WTC11 (cell line): Measurements from ENCODE around the gene COBL. TPM values are rescaled to one million over a fixed set of nuclear protein-coding genes. Genes with fewer than 3 reads are reported as not detected.

Experiments used
- ATAC-seq: fragments of 200-7000 bp; cut with Tn5 transposase; 2 replicates; pipeline ENCODE4 v1.10.0; 2021; ENCODE audit warnings: mild to moderate bottlenecking, moderate library complexity
- CTCF ChIA-PET: fragments of 300-600 bp; sonication (Branson Sonifier 250); formaldehyde crosslinking; loops from one replicate; lab custom pipeline; 2021; ENCODE audit warnings: antibody characterized with exemption; lab: Charles Lee
- POLR2A ChIA-PET: fragments of 350-600 bp; sonication (Branson Sonifier 250); formaldehyde crosslinking; loops from one replicate; lab custom pipeline; 2021; ENCODE audit warnings: antibody characterized with exemption; lab: Charles Lee
- DNase-seq: peaks from one replicate; pipeline ENCODE4 v3.0.0; 2021; ENCODE audit warnings: low spot score
- H3K27ac Mint-ChIP-seq: 2 replicates; pipeline ENCODE4 v1.8.0; 2021; ENCODE audit warnings: mixed read lengths
- H3K27me3 Mint-ChIP-seq: 2 replicates; pipeline ENCODE4 v1.8.0; 2021; ENCODE audit warnings: low read depth, mild to moderate bottlenecking, moderate library complexity, mixed read lengths
- H3K36me3 Mint-ChIP-seq: 2 replicates; pipeline ENCODE4 v1.8.0; 2021; ENCODE audit warnings: mixed read lengths
- H3K4me1 Mint-ChIP-seq: 2 replicates; pipeline ENCODE4 v1.8.0; 2022; ENCODE audit warnings: mixed read lengths
- H3K4me3 Mint-ChIP-seq: 2 replicates; pipeline ENCODE4 v1.8.0; 2021; ENCODE audit warnings: mild to moderate bottlenecking, moderate library complexity, mixed read lengths
- H3K9me3 Mint-ChIP-seq: 2 replicates; pipeline ENCODE4 v1.8.0; 2021; ENCODE audit warnings: mixed read lengths
- CBFB ChIP-seq: sonication (generic); formaldehyde crosslinking; IDR thresholded peaks from 2 replicates; pipeline ENCODE4 v1.8.1; 2022; ENCODE audit warnings: mild to moderate bottlenecking, low read depth, missing genetic modification reagents
- CREB1 ChIP-seq: sonication (generic); formaldehyde crosslinking; IDR thresholded peaks from 2 replicates; pipeline ENCODE4 v1.8.0; 2023; ENCODE audit warnings: mild to moderate bottlenecking, missing genetic modification reagents
- ELF4 ChIP-seq: sonication (generic); formaldehyde crosslinking; IDR thresholded peaks from 2 replicates; pipeline ENCODE4 v1.8.1; 2022; ENCODE audit warnings: low read depth, mild to moderate bottlenecking, moderate library complexity, missing genetic modification reagents
- ERG ChIP-seq: fragments of 250-450 bp; sonication (Bioruptor Pico); IDR thresholded peaks from 2 replicates; pipeline ENCODE4 v1.8.0; 2021; ENCODE audit warnings: mild to moderate bottlenecking
- ETV6 ChIP-seq: sonication (generic); formaldehyde crosslinking; IDR thresholded peaks from 2 replicates; pipeline ENCODE4 v1.8.1; 2022; ENCODE audit warnings: mild to moderate bottlenecking, missing genetic modification reagents
- FOXP4 ChIP-seq: sonication (generic); formaldehyde crosslinking; IDR thresholded peaks from 2 replicates; pipeline ENCODE4 v1.8.0; 2022; ENCODE audit warnings: mild to moderate bottlenecking, missing genetic modification reagents
- GTF2I ChIP-seq: fragments of 250-450 bp; sonication (Bioruptor Pico); conservative IDR thresholded peaks from 2 replicates; pipeline ENCODE4 v1.4.0; 2021; ENCODE audit warnings: mild to moderate bottlenecking
- JAZF1 ChIP-seq: fragments of 250-450 bp; sonication (Bioruptor Pico); IDR thresholded peaks from 2 replicates; pipeline ENCODE4 v1.9.0; 2021; ENCODE audit warnings: moderate library complexity, mild to moderate bottlenecking, inconsistent platforms
- MXD4 ChIP-seq: fragments of 250-450 bp; sonication (Bioruptor Pico); IDR thresholded peaks from 2 replicates; pipeline ENCODE4 v1.8.0; 2021; ENCODE audit warnings: mild to moderate bottlenecking, moderate library complexity, borderline replicate concordance
- RELA ChIP-seq: sonication (generic); formaldehyde crosslinking; IDR thresholded peaks from 2 replicates; pipeline ENCODE4 v1.8.1; 2022; ENCODE audit warnings: missing genetic modification reagents, mild to moderate bottlenecking, borderline replicate concordance
- SMAD4 ChIP-seq: sonication (generic); formaldehyde crosslinking; IDR thresholded peaks from 2 replicates; pipeline ENCODE4 v1.8.0; 2022; ENCODE audit warnings: mild to moderate bottlenecking, missing genetic modification reagents
- SP1 ChIP-seq: sonication (generic); formaldehyde crosslinking; conservative IDR thresholded peaks from 2 replicates; pipeline ENCODE4 v1.8.1; 2022; ENCODE audit warnings: missing genetic modification reagents
- TEAD1 ChIP-seq: sonication (generic); formaldehyde crosslinking; IDR thresholded peaks from 2 replicates; pipeline ENCODE4 v1.8.0; 2022; ENCODE audit warnings: mild to moderate bottlenecking, missing genetic modification reagents
- TP53 ChIP-seq: sonication (generic); formaldehyde crosslinking; IDR thresholded peaks from 2 replicates; pipeline ENCODE4 v1.8.1; 2023; ENCODE audit warnings: mild to moderate bottlenecking, missing genetic modification reagents
- ZBTB21 ChIP-seq: sonication (generic); formaldehyde crosslinking; IDR thresholded peaks from 2 replicates; pipeline ENCODE4 v1.8.1; 2023; ENCODE audit warnings: mild to moderate bottlenecking, missing genetic modification reagents, borderline replicate concordance
- ZNF219 ChIP-seq: sonication (generic); formaldehyde crosslinking; IDR thresholded peaks from 2 replicates; pipeline ENCODE4 v1.8.0; 2023; ENCODE audit warnings: missing genetic modification reagents, mild to moderate bottlenecking, borderline replicate concordance
- ZNF396 ChIP-seq: fragments of 250-450 bp; sonication (Bioruptor Pico); IDR thresholded peaks from 2 replicates; pipeline ENCODE4 v1.8.0; 2021; ENCODE audit warnings: mild to moderate bottlenecking, moderate library complexity, borderline replicate concordance
- ZNF532 ChIP-seq: fragments of 250-450 bp; sonication (Bioruptor Pico); IDR thresholded peaks from 2 replicates; pipeline ENCODE4 v1.9.0; 2021; ENCODE audit warnings: mild to moderate bottlenecking, borderline replicate concordance
- total RNA-seq: library from RNA; stranded (reverse); gene quantifications from 3 replicates; pipeline ENCODE4 v1.2.3, GENCODE V29; 2021

Gene COBL
- total RNA-seq, 1 experiment from 2014 or later: 36.5 TPM

GRCh38 chr7:51031216-51031615 lies 285.4 kb downstream of the COBL start:
- Mint-ChIP-seq H3K27ac (no peak overlapping the region), H3K9me3 (no peaks in the 10 kb centered on the region), H3K4me1 (peaks cover 16% of the 10 kb centered on the region), H3K27me3 (no peaks in the 10 kb centered on the region)
- ChIA-PET POLR2A (interaction anchor here (1.1 kb wide), 1 partner anchor 10 kb away, joined by 5 read pairs; no protein-coding TSS in a partner anchor), CTCF (interaction anchor here (1.3 kb wide), 1 partner anchor 130 kb away, joined by 6 read pairs; no protein-coding TSS in a partner anchor)
- DNase-seq: no peak
- TF ChIP-seq TP53 (CRISPR knock-in tag): no peak
- TF ChIP-seq ETV6 (CRISPR knock-in tag): no peak
- TF ChIP-seq FOXP4 (CRISPR knock-in tag): no peak
- TF ChIP-seq GTF2I (CRISPR knock-in tag): no peak
- TF ChIP-seq CREB1 (CRISPR knock-in tag): no peak
- TF ChIP-seq, all 79 proteins: peak for 0
- H3K4me3 Mint-ChIP-seq: no peak overlapping the region
- H3K36me3 Mint-ChIP-seq: peaks cover 14% of the 10 kb centered on the region
- ATAC-seq: no peak

- no peaks in the 10 kb centered on the region for H3K9me3 Mint-ChIP-seq
- ATAC-seq (no peak), DNase-seq (no peak)
- H3K4me3 Mint-ChIP-seq: no peak overlapping the region
- ChIA-PET POLR2A (no interaction called here), CTCF (no interaction called here)
- H3K27ac Mint-ChIP-seq: no peak overlapping the region
- H3K4me1 Mint-ChIP-seq: peaks cover 10% of the 10 kb centered on the region
- TF ChIP-seq TEAD1: no peak
- TF ChIP-seq MXD4 (CRISPR knock-in tag): no peak
- TF ChIP-seq ZNF219 (CRISPR knock-in tag): no peak
- no peak for TF ChIP-seq CBFB (CRISPR knock-in tag)
- no peak for TF ChIP-seq RELA (CRISPR knock-in tag)
- TF ChIP-seq ZNF396: no peak
- TF ChIP-seq ZNF532 (CRISPR knock-in tag): no peak
- TF ChIP-seq SMAD4: no peak
- TF ChIP-seq ELF4: no peak
- no peak for TF ChIP-seq SP1 (CRISPR knock-in tag)
- H3K27me3 Mint-ChIP-seq: no peaks in the 10 kb centered on the region
- H3K36me3 Mint-ChIP-seq: peaks cover 17% of the 10 kb centered on the region
These were observed 286.9 kb downstream of the COBL start for GRCh38 chr7:51029701-51030191.

GRCh38 chr7:51029131-51029530 lies 287.5 kb downstream of the COBL start:
- Mint-ChIP-seq H3K9me3 (no peaks in the 10 kb centered on the region), H3K27me3 (no peaks in the 10 kb centered on the region), H3K36me3 (peaks cover 17% of the 10 kb centered on the region), H3K27ac (no peak overlapping the region), H3K4me1 (peaks cover 4% of the 10 kb centered on the region), H3K4me3 (no peak overlapping the region)
- POLR2A ChIA-PET: no interaction called here
- DNase-seq: no peak
- no peak for ATAC-seq
- CTCF ChIA-PET: no interaction called here
- TF ChIP-seq ZBTB21 (no peak), ERG (no peak), JAZF1 (CRISPR knock-in tag) (no peak), ZNF532 (CRISPR knock-in tag) (no peak)
